ENCODE data around the gene EHD4. TPM values are rescaled to one million over a fixed set of nuclear protein-coding genes. Genes with fewer than 3 reads are reported as not detected.

Gene EHD4
- total and polyA plus RNA-seq, 2 donors (not counting 3 experiments of a cell fraction or from before 2014, with no cell fraction given) = 96.7 to 128 TPM

- Histone ChIP-seq H3K27me3 (ENCODE audit: control insufficient read depth in 2 of 2, insufficient read depth in 2 of 2, low read length in 2 of 2) (no peaks in the 10 kb centered on the region), H3K4me1 (ENCODE audit: control insufficient read depth, extremely low read depth, insufficient read depth, low read length) (peaks cover 16% of the 10 kb centered on the region), H3K4me3 (replicated peaks in 1 of 3; ENCODE audit: insufficient read depth in 1 of 3, low read depth in 1 of 3, low read length in 3 of 3) (no peak overlapping the region), H3K4me2 (ENCODE audit: insufficient read depth, low read length) (no peak overlapping the region), H4K20me1 (replicated peaks; ENCODE audit: control insufficient read depth, extremely low read depth, insufficient read depth, low read length) (no peaks in the 10 kb centered on the region), H3K36me3 (ENCODE audit: control insufficient read depth in 2 of 2, extremely low read depth in 1 of 2, insufficient read depth in 2 of 2, low read length in 2 of 2) (peaks cover 11 to 26% of the 10 kb centered on the region in 2 experiments), H3K9ac (replicated peaks; ENCODE audit: extremely low read depth, insufficient read depth, low read length) (no peak overlapping the region), H3K27ac (ENCODE audit: insufficient read depth, low read depth, low read length) (no peak overlapping the region), H3K9me1 (replicated peaks; ENCODE audit: control insufficient read depth, extremely low read depth, insufficient read depth, low read length) (no peaks in the 10 kb centered on the region), H3K9me3 (replicated peaks; ENCODE audit: control insufficient read depth, insufficient read depth, low read length) (no peaks in the 10 kb centered on the region), H2AFZ (ENCODE audit: low read depth, low read length) (no peak overlapping the region), H3K79me2 (ENCODE audit: control insufficient read depth, insufficient read depth, low read length) (no peaks in the 10 kb centered on the region)
- dilution Hi-C loops (cut with MboI; ENCODE audit: extremely low pct_ligation_motif_present, low sequenced_read_pairs) (no loop called here), intact Hi-C loops (cut with micrococcal nuclease) (loop anchor here (2.0 kb wide), 1 partner anchor 121 kb away; the partner anchor contains the start of gene MAPKBP1)
- no TSS peak for BruUV-seq (replicated peaks)
- ChIA-PET POLR2A (no interaction called here), CTCF (interaction anchor here (1.2 to 2.0 kb wide), 2 partner anchors 9 to 430 kb away, joined by 4 to 27 read pairs; no protein-coding TSS in a partner anchor)
- FAIRE-seq = peak; percentile 40
- DNase-seq (ENCODE audit: low read depth, low spot score) = no peak
- TF ChIP-seq, protein P1, sequence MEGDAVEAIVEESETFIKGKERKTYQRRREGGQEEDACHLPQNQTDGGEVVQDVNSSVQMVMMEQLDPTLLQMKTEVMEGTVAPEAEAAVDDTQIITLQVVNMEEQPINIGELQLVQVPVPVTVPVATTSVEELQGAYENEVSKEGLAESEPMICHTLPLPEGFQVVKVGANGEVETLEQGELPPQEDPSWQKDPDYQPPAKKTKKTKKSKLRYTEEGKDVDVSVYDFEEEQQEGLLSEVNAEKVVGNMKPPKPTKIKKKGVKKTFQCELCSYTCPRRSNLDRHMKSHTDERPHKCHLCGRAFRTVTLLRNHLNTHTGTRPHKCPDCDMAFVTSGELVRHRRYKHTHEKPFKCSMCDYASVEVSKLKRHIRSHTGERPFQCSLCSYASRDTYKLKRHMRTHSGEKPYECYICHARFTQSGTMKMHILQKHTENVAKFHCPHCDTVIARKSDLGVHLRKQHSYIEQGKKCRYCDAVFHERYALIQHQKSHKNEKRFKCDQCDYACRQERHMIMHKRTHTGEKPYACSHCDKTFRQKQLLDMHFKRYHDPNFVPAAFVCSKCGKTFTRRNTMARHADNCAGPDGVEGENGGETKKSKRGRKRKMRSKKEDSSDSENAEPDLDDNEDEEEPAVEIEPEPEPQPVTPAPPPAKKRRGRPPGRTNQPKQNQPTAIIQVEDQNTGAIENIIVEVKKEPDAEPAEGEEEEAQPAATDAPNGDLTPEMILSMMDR (IDR thresholded peaks at IDR 0.05; ENCODE audit: extremely low read depth in 1 of 2, insufficient read depth in 1 of 2, low read depth in 1 of 2, low read length in 2 of 2) = no peak
- no peak for TF ChIP-seq GATA2 (IDR thresholded peaks at IDR 0.05; ENCODE audit: insufficient read depth, insufficient read length, low read depth, low read length)
- no peak for TF ChIP-seq POLR2AphosphoS5 (IDR thresholded peaks at IDR 0.05; ENCODE audit: insufficient read depth, low read depth, low read length)
- no peak for TF ChIP-seq EZH2 (IDR thresholded peaks at IDR 0.05; ENCODE audit: borderline replicate concordance, low read depth, low read length, severe bottlenecking)
- no peak for TF ChIP-seq MYC (IDR thresholded peaks at IDR 0.05; ENCODE audit: low read depth, low read length)
- no peak for TF ChIP-seq JUN (IDR thresholded peaks at IDR 0.05; ENCODE audit: borderline replicate concordance, insufficient read depth, insufficient read length, low read depth)
- no peak for TF ChIP-seq FOS (IDR thresholded peaks at IDR 0.05; ENCODE audit: borderline replicate concordance, insufficient read depth, low read length)
- no peak for TF ChIP-seq POLR2A (IDR thresholded peaks at IDR 0.05; ENCODE audit: low read depth, low read length)
These were observed 76.4 kb downstream of the EHD4 start for GRCh38 chr15:41895957-41896356.
